TTC549 (cell line): ENCODE results near the gene GPNMB.
"Not testable (repeated sequence)": the region's sequence is repeated elsewhere in the genome, so short reads cannot be mapped to it uniquely, and the experiment has no call there.

Experiments
- FAIRE-seq: peaks from 2 replicates; lab custom pipeline; 2012; peaks lifted over from hg19 to GRCh38; lab: Jason Lieb, UNC

Gene GPNMB

DNA sequence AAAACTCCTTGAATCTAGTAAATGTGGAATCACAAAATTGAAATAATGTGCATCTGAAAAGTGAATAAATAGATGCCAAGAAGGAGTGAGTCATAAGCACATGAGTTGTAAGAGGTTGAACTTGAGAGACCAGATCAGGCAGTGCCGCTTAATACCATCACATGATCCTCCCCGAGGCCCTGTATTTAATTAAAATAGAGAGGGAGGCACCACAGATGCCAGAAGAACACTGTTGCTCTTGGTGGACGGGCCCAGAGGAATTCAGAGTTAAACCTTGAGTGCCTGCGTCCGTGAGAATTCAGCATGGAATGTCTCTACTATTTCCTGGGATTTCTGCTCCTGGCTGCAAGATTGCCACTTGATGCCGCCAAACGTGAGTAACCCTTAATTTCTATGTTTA is at the start of gene GPNMB:
Gene GPNMB, plus strand, starts transcription at position 221 of the 400 bp plus-strand sequence. Its CDS starts 83 bp downstream, at position 304.
- FAIRE-seq = no peak

DNA sequence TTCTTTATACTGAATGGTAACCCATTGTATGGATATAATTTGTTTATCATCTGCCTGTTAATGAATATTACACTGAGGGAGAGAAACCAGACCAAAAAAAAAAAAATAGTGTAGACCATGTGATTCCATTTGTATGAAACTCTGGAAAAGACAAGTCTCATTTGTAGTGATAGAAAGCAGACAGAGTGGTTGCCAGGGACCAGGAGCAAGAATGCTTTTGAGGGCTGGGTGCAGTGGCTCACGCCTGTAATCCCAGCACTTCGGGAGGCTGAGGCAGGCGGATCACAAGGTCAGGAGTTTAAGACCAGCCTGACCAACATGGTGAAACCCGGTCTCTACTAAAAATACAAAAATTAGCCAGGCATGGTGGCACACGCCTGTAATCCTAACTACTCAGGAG is 48.8 kb upstream of the GPNMB start:
- not testable (repeated sequence) for FAIRE-seq

DNA sequence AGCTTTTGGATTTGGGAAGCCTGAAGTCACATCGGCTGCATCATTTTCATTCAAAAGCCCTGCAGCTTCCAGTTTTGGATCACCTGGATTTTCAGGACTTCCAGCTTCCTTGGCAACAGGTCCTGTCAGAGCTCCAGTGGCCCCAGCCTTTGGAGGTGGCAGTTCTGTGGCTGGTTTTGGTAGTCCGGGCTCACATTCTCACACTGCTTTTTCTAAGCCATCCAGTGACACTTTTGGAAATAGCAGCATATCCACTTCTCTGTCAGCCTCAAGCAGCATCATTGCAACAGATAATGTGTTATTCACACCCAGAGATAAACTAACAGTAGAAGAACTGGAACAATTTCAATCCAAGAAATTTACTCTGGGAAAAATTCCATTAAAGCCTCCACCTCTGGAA is 46.2 kb upstream of the GPNMB start:
- FAIRE-seq = no peak

DNA sequence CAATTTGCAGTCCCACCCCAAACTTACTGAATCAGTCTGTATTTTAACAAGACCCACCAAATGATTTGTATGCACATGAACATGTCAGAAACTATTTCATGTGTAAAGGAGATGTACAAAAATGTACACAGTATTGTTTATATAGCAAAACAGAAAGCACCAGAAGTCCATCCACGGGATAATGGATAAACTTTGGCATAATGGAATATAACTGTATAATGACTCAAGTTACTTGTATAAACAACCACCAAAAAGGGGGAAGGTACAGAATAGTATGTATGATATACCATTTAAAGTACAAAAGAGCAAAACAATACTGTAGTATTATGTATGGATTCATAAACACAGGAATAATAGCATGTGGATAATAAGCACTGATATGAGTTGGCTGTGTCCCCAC is 42.3 kb upstream of the GPNMB start:
- FAIRE-seq = no peak

DNA sequence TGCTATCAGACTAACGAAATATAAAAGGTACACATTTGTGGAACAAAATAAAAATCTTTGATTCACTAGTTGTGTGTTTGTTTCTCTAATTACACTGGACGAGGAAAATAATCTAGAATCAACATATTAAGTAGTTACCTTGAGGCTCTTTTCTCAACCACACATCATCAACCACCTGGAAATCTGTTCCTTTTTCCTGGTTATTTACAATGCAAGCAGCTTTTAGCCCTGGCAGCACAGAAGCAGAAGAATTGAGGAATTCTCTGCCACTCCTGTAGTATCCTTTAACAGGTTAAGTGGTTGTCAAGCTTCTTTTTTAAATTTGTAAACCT is 41.0 kb upstream of the GPNMB start:
- no peak for FAIRE-seq

DNA sequence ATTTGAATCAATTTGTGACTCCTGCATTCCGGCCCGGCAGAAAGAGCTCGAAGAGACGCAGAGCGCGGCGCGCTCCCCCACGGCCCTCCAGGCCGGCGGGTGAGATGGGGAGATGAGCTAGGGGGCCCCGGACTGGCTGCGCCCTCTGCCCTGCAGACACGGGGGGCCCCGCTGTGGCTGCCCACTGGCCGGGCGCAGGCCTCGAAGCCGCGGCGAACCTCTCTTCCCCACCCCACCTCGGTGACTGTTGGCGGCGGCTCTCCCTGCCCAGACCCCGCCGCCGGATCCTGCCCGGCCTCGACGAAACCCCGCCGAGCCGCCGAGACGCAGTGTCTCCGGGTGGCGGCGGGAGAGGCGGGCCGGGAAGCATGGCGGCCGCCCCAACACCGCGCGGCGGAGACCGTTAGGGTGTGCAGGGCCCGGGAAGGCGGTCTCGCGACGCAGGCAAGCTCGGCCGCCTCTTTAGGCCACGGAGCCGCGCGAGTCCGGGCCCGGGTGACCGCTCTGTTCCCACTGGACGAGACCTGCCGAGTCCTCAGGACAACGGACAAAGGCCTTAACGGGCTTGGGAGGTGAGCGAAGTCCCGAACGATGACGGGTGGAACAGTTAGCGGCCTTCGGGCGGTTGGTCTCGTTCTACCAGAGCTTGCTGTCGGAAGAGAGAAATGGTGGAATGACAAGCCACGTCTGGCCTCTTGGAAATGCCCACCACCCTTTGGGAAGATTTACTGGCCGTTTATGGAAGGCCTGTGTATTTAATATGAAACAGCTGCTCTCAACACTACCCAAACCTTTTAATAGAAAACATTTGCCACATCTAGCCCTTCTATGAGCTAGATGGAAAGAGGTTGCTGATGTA is 40.4 kb upstream of the GPNMB start:
- no peak for FAIRE-seq

DNA sequence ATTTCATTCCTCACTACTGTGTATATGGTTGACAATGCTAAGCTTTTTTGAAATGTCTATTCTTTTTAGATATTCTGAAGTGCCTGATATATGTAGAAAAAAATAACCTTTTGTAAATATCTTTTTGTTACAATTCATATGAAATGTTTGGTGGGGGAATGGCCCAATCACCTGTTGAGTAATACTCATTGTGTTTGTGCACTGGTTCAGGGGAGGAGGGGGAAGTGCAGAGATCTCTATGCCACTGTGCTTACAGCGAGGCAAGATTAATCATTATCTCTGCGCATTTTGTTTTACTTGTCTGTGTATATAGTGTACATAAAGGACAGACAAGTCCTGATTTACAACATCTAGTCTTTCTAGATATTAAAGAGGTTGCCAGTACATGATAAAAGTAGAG is 39.6 kb upstream of the GPNMB start:
- no peak for FAIRE-seq

DNA sequence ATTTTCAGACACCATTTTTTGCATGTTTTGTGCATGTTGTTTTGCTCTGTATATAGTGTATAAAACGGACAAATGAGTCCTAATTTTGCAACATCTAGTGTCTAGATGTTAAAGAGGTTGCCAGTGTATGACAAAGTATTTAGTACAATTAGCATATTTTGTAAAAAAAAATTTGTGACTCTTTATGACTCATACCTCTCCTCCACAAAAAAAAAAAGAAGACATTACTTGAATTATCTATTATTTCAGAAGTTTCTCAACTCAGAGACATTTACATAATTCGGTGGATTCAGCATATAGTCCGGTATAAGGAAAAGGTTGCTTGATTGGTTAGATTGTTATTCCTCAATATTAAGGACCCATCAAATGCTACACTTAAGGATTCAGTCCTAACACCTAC is 38.7 kb upstream of the GPNMB start:
- FAIRE-seq = no peak

DNA sequence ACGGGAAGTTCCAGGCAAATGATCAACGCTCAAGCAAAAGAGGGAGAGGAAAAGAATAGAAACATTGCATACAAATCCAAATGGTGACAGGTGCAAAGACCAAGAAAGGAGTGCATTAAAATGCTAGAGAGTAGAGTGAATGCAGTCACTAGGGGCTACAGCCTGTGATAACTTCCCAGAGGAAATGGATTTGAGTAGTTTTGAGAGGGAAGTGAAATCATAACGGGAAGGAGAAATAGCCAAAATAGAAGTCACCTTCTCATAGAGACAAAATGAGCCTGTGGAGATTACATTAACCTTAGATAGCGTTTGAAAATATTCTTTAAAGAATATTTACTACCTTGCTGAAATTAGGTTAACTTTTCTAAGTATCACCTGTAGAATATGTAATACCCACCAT is 38.3 kb upstream of the GPNMB start:
- no peak for FAIRE-seq

DNA sequence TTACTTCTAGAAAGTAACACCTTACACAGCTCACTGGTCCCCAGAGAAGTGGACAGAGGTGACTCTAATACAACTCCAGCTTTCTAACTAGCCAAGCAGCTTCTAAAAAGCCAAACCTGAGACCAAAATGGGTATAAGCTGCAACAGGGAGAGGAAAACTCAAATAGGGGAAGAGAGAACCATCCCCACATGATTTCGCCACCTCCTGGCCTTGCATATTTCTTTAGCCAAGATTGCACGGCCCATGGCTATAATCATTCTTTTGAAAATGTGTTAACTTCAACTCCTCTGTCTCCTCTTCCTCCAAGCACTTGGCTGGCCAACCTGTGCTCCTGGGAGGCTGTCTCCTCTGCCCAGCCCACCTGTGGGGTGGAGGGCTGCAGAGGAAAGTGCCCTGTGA is 36.1 kb upstream of the GPNMB start:
- no peak for FAIRE-seq

DNA sequence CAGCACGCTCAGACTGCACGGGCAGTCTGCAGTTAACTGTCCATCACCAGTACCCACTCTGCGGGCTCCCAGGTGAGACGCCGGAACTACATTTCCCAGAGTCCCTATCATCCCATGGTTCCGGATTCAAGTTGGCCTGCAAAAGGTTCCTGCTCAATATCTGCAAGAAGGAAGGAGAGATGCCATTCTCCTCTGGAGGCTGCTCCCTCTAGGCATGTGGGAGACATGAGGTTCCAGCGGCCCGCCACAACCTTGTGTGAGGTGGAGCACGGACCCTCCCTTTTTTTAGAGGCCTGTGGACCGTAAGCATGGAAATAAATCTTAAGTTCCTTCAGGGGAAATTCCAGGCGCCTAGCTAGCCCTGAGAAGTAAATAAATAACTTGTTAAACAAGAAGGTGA is 35.0 kb upstream of the GPNMB start:
- no peak for FAIRE-seq

DNA sequence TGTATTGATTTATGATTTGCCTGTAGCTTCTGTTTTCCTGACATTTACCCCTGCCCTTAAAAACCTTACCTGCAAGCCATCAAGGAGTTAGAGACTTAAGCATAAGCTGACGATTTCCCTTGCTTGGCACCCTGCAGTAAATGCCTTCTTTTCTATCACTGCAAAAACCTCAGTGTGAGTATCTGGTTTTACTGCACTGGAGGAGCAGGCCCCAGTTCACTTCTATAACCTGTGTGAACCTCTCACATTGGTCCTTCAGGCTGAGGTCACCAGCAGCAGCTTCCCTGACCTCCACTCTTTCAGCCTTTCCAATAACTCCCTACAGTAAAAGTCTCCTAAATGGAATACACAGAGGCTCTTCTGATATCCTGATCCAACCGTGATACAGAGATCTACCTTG is 34.2 kb upstream of the GPNMB start:
- FAIRE-seq = no peak

DNA sequence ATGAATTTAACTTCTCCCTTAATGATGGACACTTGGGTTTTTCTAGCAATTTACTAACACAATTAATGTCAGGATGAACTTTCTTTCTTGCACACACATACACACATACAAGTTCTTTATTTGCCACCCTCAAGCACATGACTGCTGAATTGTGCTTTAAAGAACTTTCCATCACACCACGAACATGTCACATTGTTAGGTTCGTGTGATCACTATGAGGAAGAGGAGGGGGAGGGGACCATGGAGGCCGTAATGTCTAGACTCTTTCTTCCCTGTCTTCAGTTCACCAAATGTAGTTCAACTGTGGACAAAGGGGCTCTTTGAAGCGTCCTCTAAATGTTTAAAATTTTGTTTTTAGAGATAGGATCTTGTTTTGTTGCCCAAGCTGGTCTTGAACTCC is 33.7 kb upstream of the GPNMB start:
- no peak for FAIRE-seq

DNA sequence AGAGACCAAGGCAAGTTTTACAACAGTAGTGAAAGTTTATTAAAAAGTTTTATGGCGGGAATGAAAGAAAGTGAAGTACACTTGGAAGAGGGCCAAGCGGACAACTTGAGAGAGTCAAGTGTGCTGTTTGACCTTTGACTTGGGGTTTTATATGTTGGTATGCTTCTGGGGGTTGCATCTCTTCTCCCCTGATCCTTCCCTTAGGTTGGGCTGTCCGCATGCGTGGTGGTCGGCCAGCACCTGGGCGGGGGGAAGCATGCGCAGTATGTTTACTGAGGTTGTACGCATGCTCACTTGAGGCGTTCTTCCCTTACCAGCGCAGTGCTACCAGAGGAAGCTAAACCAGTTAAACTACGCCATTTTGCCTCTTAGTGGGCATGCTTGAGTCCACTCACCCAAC is 32.8 kb upstream of the GPNMB start:
- no peak for FAIRE-seq

DNA sequence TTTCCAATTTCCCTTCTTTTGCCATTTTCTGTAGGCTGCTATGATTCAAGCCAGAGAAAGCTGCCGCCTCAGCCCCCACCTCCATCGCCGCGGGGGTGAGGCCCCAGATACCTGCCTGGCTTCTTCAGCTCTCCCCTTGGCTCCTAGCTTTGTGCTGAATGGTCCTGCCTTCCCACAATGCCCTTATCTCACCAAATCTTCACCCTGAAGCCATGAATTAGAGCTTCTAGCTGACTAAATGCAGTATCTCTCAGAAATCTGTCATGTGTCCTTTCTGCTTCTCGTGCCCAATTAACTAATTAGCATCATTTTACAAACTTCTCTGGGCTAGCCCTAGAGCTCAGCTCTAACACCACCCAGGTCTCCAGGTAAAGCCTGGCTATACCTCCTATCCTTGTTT is 32.2 kb upstream of the GPNMB start:
- FAIRE-seq = no peak

DNA sequence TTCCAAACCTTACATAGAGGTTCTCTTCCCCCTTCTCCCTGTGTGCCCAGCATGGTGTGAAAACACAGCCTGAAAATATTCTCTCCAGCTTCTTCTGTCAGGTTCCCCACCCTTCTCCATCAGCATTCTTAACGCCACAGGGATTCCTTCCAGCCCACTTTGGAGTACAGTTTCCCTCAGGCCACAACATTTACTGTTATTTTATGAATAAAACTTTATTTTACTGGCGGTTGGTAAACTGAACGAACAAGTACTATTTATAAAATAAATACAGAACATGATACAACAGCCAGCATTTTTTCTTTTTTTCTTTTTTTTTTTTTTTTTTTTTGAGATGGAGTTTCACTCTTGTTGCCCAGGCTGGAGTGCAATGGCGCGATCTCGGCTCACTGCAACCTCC is 31.6 kb upstream of the GPNMB start:
- FAIRE-seq = no peak

DNA sequence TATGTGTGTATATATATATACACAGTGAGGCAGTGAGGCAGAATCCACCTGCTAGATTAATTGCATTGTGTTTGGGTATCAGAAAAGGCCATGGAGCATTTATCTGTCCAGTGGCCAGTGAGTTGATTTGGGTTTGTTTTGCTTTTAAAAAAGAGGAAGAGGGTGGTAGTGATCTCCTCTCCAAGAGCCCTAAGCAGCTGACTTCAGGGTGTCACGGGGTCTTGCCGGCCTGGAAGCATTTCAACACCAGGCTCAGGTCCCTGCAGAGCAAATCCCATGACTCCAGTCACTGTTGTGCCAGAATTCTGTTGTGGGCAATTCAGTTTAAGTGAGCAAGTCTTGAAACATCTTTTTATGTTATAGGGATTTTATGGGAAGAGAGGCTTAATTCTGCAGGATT is 30.6 kb upstream of the GPNMB start:
- FAIRE-seq = no peak

DNA sequence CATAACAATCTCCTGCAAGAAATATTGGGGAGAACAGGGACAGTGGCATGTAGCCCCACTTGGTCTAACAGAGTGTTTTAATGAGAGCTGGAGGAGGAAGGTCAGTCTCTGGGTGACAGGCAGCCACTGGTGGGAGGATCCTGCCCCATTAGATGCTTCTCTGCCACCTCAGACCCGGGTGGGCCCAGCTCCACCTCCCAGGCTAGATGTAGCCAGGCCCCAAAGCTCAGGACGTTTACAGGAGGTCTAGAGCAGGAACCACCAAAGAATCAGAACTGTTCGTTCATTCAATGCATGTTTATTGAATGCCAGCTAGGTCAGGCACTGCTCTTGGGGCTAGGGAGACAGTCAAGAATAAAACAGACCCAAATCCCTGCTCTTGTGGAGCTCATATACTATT is 28.4 kb upstream of the GPNMB start:
- no peak for FAIRE-seq

DNA sequence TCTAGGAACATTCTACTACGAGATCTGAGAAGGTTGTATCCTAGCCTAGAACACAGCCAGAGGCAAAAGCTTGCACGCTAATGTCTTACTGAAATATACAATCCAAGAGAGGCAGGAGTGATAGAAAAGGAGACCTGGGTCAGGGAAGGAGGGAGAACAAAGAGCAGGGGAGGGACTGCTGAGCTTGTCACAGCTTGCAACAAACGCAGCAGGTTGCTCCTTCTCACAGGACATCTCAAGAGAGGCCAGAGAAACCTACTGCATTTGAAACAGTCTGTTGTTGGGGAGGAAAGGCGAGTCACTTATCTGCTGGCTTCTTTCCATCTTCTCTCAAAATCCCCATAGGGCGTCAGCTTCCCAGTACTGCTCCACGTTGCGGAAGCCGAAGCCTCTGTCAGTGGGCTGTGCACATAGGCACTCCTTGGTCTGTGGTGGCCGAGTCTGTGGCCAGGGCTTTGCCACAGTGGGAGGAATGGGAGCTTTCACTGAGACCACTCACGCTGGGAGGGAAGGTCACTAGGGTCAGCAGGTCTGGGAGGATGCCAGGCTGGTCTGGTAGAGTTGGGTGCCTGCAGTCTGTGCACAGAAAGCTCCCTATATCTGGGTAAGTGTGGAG is 25.8 kb upstream of the GPNMB start:
- FAIRE-seq = no peak

DNA sequence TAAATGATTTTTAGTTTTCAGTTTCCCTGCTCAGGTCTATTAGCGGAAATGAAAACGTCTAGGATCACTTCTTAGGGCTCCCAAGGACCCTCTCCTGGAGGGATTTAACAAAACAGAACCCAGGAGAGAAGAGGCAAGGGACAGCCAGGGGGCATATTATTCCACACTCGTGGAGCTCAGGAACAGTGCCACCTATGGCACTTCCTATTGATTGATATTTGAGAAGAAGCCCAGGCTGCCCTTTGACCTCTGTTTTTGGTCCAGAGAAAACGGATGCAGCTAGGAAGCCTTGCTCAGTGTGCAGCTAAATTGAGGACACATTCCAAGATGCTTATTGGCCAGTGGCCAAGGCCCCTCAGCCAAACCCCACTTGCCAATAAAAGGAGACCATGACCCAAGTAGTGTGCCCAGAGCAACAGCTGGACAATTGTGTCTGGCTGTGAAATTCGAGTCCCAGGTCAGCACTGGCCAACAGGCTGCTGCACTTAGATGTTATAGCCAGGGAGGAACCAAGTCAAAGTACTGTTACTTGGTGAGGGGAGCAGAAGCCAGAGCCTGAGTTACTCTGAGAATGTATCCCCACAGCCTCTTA is 24.0 kb upstream of the GPNMB start:
- FAIRE-seq = no peak

DNA sequence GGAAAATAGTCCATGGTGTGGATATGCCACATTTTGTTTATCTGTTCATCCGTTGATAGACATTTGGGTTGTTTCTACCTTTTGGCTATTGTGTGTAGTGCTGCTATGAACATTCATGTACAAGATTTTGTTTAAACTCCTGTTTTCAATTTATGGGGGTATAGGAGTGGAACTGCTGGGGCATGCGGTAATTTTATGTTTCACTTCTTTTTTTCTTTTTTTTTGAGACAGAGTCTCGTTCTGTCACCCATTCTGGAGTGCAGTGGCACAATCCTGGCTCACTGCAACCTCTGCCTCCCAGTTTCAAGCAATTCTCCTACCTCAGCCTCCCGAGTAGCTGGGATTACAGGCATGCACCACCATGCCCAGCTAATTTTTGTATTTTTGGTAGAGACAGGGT is 22.2 kb upstream of the GPNMB start:
- FAIRE-seq = not testable (repeated sequence)

DNA sequence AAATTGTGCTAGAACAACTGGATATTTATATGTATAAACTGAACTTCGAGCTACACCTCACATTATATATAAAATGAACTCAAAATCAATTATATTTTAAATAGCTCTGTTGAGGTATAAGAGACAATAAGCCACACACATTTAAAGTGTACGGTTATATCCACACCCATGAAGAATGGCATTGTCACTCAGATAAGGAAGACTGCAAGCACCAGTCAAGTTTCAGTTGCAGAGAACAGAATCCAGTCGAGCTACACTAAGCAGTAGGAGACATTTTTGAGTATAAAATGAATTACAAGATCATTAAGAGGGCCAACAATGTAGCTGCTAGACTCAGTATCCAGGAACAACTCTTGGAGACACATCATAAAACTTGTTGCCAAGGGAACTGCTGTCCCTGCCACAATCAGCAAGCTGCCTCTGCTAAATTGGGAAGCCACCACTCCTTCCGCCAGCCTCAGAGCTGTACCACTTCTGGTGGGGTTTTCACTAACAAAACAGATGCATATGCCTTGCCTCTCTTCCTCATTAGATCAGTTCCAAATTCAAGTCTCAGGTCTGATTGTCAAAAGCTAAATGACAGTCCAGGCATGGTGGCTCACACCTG is 19.6 kb upstream of the GPNMB start:
- no peak for FAIRE-seq

DNA sequence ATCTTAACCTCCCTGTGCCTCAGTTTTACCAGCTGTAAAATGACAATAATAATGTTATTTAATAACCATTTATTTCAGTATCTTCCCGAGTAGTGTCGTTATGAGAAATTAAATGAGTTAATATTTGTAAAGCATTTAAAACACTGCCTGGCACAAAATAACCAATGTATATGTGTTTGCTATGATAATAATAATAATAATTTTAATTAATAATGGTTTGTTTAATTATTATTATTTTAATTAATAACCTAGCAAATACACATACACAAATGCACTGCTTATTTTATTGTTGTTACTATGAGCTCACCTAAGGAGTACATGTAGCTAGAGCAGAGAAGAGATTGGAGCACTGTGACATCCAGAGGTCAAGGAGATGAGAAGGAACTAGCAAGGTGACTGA is 18.2 kb upstream of the GPNMB start:
- FAIRE-seq = no peak
